Effector memory CD4-positive, alpha-beta T cell (primary cell): ENCODE data around the gene FAU.
A peak's percentile ranks its signal among the peaks of the same experiment; 100 is the strongest.

Source experiments
- DNase-seq, 3 donors: peaks; one replicate each; pipeline ENCODE4 v3.0.0-alpha.2; 2020
- H3K27ac ChIP-seq: 2 replicates; pipeline ENCODE4 v1.7.0; 2013; ENCODE audit warnings: mild to moderate bottlenecking, low read length, moderate library complexity; ENCODE audit not compliant: insufficient read depth, poor library complexity, severe bottlenecking
- H3K27me3 ChIP-seq: replicated peaks from 2 replicates; pipeline ENCODE4 v1.7.0; 2013; ENCODE audit warnings: mild to moderate bottlenecking, low read length; ENCODE audit not compliant: insufficient read depth, control insufficient read depth, poor library complexity, severe bottlenecking
- H3K36me3 ChIP-seq: 2 replicates; pipeline ENCODE4 v1.7.0; 2013; ENCODE audit warnings: mild to moderate bottlenecking, low read length, moderate library complexity; ENCODE audit not compliant: control insufficient read depth, insufficient read depth
- H3K4me1 ChIP-seq: 2 replicates; pipeline ENCODE4 v1.7.0; 2013; ENCODE audit warnings: low read length, mild to moderate bottlenecking; ENCODE audit not compliant: control insufficient read depth, insufficient read depth, poor library complexity, severe bottlenecking
- H3K4me3 ChIP-seq: 2 replicates; pipeline ENCODE4 v1.7.0; 2013; ENCODE audit warnings: low read length, low read depth, mild to moderate bottlenecking; ENCODE audit not compliant: insufficient read depth, poor library complexity, severe bottlenecking
- H3K9me3 ChIP-seq: 2 replicates; pipeline ENCODE4 v1.7.0; 2013; ENCODE audit warnings: mild to moderate bottlenecking, low read length, moderate library complexity; ENCODE audit not compliant: control insufficient read depth

FAU gene

GRCh38 chr11:65078786-65079342 is 43.1 kb downstream of the FAU start:
- Histone ChIP-seq H3K4me1 (peaks cover 5% of the 10 kb centered on the region), H3K4me3 (no peak overlapping the region), H3K27ac (no peak overlapping the region)

DNA sequence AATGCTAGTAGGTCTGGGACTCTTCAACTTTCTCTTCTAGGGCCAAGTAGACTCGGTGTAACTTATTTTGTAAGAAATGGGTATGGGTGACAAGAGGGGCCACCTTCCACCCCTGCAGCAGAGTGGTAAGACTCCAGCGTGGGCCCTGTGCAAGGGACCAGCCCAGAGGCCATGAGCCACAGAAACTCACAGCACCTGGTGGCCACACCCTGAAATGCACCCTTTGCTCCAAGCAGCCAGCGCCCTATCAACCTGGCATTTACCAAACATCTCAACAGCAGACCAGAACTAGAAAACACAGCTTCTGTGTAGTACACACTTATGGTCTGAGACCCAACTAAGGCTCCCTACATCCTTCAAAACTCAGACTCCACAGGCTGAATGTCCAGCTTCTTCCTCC is 43.8 kb downstream of the FAU start:
- Histone ChIP-seq H3K27ac (no peak overlapping the region), H3K9me3 (no peaks in the 10 kb centered on the region), H3K27me3 (no peaks in the 10 kb centered on the region), H3K36me3 (no peaks in the 10 kb centered on the region), H3K4me1 (no peaks in the 10 kb centered on the region), H3K4me3 (no peak overlapping the region)
- peak; percentile 28 to 56 (median 46) for DNase-seq

More at GRCh38 chr11:65078786-65079342, 43.1 kb downstream of the FAU start:
- no peak for DNase-seq
- no peaks in the 10 kb centered on the region for H3K36me3 ChIP-seq
- no peaks in the 10 kb centered on the region for H3K27me3 ChIP-seq
- no peaks in the 10 kb centered on the region for H3K9me3 ChIP-seq

DNA sequence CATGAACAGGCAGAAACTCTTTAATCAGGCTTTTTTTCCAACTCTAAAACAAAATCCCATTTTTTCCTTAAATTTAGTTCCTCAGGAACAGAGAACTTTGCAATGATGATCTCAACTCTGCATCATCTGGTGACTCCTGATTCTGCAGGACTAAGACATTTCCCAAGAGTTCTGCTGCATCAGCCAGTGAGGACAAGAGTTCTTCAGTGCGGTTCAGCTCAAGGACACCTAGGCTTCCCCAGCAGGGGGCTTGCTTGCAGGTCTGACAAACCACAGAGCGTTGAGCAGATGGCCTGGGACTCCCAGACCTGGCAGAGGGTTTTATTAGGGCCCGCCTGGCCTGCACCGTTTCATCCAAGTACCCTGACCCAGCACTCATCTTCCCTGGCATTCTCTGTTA is 44.5 kb downstream of the FAU start:
- no peaks in the 10 kb centered on the region for H3K36me3 ChIP-seq
- H3K9me3 ChIP-seq = no peaks in the 10 kb centered on the region
- no peaks in the 10 kb centered on the region for H3K27me3 ChIP-seq
- H3K27ac ChIP-seq = no peak overlapping the region
- no peaks in the 10 kb centered on the region for H3K4me1 ChIP-seq
- DNase-seq = no peak
- no peak overlapping the region for H3K4me3 ChIP-seq

GRCh38 chr11:65072631-65072966 is 49.3 kb downstream of the FAU start:
- Histone ChIP-seq H3K4me3 (no peak overlapping the region), H3K36me3 (no peaks in the 10 kb centered on the region), H3K9me3 (no peaks in the 10 kb centered on the region), H3K27me3 (no peaks in the 10 kb centered on the region), H3K4me1 (no peaks in the 10 kb centered on the region), H3K27ac (no peak overlapping the region)
- DNase-seq = no peak

DNA sequence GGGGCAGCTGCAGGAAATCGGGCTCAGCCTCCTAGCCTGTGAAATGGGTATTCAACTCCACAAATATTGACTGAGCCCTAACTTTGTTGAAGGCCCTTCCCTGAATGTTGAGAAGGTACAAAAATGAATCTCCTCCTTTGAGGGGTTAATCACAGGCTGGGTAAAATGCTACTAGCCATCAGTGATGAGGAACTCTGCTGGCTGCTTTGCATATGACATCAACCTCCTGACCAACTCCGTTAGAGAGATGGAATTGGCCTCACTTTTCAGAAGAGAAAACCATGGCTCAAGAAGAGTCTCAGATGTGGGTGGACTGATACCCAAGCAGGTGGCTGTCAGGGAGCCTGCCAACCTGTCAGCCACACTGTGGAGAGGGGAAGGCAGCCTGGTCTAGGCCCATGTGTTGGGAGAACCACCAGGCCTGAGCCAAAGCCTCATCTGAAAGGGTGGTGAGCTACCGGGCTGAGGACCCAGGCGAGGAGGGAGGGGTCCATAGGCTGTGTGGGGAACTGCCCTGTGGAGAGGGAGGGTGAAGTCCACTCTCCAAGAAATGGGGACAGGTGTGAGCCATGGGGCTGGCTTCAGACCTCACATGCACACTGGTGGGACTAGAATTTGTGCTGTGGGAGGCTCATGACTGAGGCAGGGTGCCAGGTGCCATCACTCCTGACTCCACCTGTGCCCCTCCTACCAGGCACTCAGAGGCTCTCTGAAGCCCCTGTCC is 49.9 kb downstream of the FAU start:
- Histone ChIP-seq H3K36me3 (no peaks in the 10 kb centered on the region), H3K27me3 (no peaks in the 10 kb centered on the region), H3K4me3 (no peak overlapping the region), H3K4me1 (no peaks in the 10 kb centered on the region), H3K9me3 (no peaks in the 10 kb centered on the region), H3K27ac (no peak overlapping the region)
- DNase-seq = no peak
